Subcutaneous adipose tissue (tissue), 4 donors: ENCODE measurements around the gene ACTN1. TPM values are rescaled to one million over a fixed set of nuclear protein-coding genes. Genes with fewer than 3 reads are reported as not detected.

ENCODE experiments used
- CTCF ChIP-seq: fragments of 450-650 bp; IDR thresholded peaks from one replicate; pipeline ENCODE4 v1.5.1; 2016; ENCODE audit warnings: low read depth, mild to moderate bottlenecking, control low read depth, antibody characterized with exemption, moderate library complexity
- total RNA-seq, 4 donors: library from RNA; depleted of rRNA; stranded (reverse); fragments of >200 nt; gene quantifications; one replicate each; pipeline ENCODE4 v1.1.0, GENCODE V29; 2016

Gene ACTN1
- total RNA-seq, 4 donors from 2014 or later = 81.5 to 142 (median 105) TPM

GRCh38 chr14:68972507-68973218 lies 6.4 kb downstream of the ACTN1 start:
- no peak for TF ChIP-seq CTCF

- no peak for TF ChIP-seq CTCF
These were observed 7.6 kb downstream of the ACTN1 start for GRCh38 chr14:68971411-68972035.

GRCh38 chr14:68970736-68971135 lies 8.4 kb downstream of the ACTN1 start:
- no peak for TF ChIP-seq CTCF

GRCh38 chr14:68970038-68970612 lies 9.0 kb downstream of the ACTN1 start:
- TF ChIP-seq CTCF = no peak

GRCh38 chr14:68969278-68970033 lies 9.6 kb downstream of the ACTN1 start:
- no peak for TF ChIP-seq CTCF

- TF ChIP-seq CTCF = no peak
These were observed 10.4 kb downstream of the ACTN1 start for GRCh38 chr14:68968721-68969120.

GRCh38 chr14:68968051-68968450 lies 11.1 kb downstream of the ACTN1 start:
- no peak for TF ChIP-seq CTCF
